ENCODE data around the gene HDAC8. TPM values are rescaled to one million over a fixed set of nuclear protein-coding genes. Genes with fewer than 3 reads are reported as not detected.
"Not testable (repeated sequence)": the region's sequence is repeated elsewhere in the genome, so short reads cannot be mapped to it uniquely, and the experiment has no call there.

HDAC8 gene
- total RNA-seq, 1 donor from 2014 or later: 25.6 TPM

GRCh38 chrX:72461766-72462165, 110.9 kb downstream of the HDAC8 start:
- peak in 1 of 2 donors; percentile 25 for DNase-seq (ENCODE audit: low read depth in 2 of 2)

DNA sequence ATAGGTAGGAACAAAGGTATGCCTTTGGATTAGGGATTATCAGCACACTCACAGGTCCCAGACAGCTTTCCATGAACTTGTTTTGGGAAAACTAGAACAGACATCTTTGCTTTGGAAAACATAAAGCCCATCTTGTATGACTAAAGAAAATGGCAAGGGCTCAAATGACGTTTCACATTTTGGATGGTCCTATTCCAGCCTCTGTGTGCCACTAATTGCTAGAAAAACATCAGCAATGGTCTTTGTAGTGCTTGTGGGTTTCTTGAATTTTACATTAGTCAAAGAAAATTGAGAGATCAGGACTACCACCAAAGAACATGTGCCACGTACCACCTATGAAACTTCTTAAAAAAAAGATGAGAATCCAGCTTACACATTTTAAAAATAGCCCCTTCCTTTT, 111.4 kb downstream of the HDAC8 start:
- DNase-seq (ENCODE audit: low read depth in 2 of 2): no peak

GRCh38 chrX:72460715-72461114, 111.9 kb downstream of the HDAC8 start:
- no peak for DNase-seq (ENCODE audit: low read depth in 2 of 2)

- not testable (repeated sequence) for DNase-seq (ENCODE audit: low read depth in 2 of 2)
Measured at GRCh38 chrX:72449034-72449433, 123.6 kb downstream of the HDAC8 start.

- DNase-seq (ENCODE audit: low read depth in 2 of 2): not testable (repeated sequence)
Measured at GRCh38 chrX:72440764-72441163, 131.9 kb downstream of the HDAC8 start.

DNA sequence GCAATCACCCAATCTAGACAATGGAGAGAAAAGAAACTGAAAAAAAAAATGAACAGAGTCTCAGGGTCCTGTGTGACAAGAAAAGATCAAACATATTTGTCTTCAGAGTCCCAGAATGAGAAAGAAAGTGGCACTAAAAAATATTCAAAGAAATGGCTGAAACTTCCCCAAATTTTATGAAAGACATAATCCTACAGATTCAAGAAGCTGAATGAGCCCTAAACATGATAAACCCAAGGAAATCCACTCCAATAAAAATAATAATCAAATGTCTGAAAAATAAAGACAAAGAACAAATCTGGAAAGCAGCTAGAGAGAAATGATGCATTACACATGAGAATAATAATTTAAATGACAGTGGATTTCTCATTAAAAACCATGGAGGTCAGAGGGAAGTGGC, 136.6 kb downstream of the HDAC8 start:
- no peak for DNase-seq (ENCODE audit: low read depth in 2 of 2)

DNA sequence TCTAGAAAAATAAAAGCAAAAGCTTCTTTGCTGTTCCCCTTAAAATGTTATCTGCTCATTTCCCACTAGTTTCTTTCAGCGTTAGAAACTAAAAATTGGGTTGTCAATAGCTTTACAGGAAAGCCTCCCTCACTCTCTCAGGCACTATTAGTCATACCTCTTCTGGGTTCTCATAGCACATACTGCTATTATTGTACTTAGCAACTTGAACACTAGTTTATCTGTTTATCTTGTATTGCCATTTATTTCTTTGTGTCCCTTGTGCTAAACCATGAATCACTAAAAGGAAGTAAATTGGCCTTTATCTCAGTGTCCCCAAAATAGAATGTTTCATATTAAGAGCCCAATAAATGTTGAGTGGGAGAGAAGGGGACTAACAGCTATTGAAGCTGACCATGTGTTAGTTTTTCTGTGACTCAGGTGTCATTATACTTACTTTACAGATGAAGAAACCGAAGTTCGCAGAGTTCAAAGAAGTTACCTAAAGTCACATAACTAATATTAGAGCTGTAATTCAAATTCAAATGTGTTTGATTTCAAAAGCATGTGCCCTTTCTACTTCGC, 142.2 kb downstream of the HDAC8 start:
- DNase-seq (ENCODE audit: low read depth in 2 of 2): peak in 1 of 2 donors; percentile 37

DNA sequence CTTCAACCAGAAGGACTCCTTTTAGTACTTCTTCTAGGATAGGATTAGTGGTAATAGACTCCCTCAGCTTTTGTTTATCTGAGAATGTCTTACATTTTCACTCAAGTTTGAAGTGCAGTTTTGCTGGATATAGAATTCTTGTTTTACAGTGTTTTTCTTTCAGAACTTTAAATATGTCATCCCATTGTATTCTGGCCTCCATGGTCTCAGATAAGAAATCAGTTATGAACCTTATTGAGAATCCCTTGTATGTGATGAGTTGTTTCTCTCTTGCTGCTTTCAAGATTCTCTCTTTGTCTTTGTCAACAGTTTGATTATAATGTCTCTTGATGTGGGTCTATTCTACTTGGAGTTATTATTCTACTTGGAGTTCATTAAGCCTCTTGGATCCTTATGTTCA, 150.8 kb downstream of the HDAC8 start:
- DNase-seq (ENCODE audit: low read depth in 2 of 2): no peak

GRCh38 chrX:72409993-72410392, 162.7 kb downstream of the HDAC8 start:
- peak; percentile 46 to 71 for DNase-seq (ENCODE audit: low read depth in 2 of 2)

GRCh38 chrX:72408885-72409284, 163.8 kb downstream of the HDAC8 start:
- DNase-seq (ENCODE audit: low read depth in 2 of 2): no peak

DNA sequence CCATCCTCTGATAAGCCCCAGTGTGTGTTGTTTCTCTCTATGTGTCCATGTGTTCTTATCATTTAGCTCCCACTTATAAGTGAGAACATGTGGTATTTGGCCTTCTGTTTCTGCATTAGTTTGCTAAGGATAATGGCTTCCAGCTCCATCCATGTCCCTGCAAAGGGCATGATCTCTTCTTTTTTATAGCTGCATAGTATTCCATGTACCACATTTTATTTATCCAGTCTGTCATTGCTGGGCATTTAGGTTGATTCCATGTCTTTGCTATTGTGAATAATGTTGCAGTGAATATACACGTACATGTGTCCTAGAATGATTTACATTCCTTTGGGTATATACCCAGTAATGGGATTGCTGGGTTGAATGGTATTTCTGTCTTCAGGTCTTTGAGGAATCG, 167.5 kb downstream of the HDAC8 start:
- DNase-seq (ENCODE audit: low read depth in 2 of 2): not testable (repeated sequence)

GRCh38 chrX:72402614-72403013, 170.0 kb downstream of the HDAC8 start:
- no peak for DNase-seq (ENCODE audit: low read depth in 2 of 2)

- no peak for DNase-seq (ENCODE audit: low read depth in 2 of 2)
Measured at GRCh38 chrX:72399816-72400215, 172.8 kb downstream of the HDAC8 start.

DNA sequence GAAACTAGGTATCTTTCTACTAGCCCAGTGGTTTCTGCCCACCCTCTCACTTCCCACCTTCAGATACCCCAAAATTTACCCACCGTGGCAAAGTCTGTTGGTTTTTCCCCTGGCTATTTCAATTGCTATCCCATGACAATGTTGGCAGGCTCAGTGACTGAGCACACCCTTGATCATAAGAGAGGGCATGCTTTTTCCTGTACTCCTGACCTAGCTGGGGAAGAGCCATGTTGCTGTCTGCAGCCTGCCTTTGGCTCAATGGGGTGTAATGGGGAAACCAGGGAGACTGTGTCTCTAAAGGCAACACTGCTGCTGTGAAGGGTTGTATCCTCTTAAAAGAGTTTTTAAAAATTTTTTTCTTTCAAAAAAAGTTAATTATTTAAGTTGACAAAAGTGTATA, 176.5 kb downstream of the HDAC8 start:
- DNase-seq (ENCODE audit: low read depth in 2 of 2): peak; percentile 9 to 76

- no peak for DNase-seq (ENCODE audit: low read depth in 2 of 2)
Measured at GRCh38 chrX:72395237-72395636, 177.4 kb downstream of the HDAC8 start.

GRCh38 chrX:72394518-72395170, 178.0 kb downstream of the HDAC8 start:
- no peak for DNase-seq (ENCODE audit: low read depth in 2 of 2)

DNA sequence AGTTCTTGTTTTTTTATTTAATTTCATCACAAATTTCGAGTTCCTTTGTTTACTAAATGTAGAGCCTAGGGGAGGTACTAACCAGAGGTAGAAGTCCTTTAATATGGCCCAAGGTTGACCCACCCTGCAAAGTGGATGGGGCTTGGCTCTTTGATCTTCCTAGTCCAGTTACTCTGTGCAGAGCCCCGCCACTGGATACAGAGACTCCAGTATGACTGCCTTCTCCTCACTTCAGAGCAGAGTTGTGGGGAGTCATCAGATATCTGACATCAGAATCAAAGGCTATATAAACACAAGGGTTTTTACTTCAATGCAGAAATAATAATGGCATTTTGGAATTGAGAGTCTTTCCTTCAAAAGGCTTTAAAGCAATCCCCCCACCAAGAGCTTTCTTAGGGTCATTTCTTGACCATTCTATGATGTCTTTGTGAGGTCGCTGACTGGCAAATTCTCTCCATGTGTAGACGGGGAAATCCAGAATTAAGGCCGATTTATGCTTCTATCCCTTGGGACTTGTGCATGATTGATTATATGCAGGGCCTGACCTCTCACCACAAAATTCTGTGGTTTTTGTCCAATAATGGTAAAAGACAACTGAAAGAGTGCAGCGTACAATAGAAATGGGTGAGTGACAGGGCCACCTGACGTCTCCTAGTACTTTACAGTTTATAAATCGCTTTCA, 178.7 kb downstream of the HDAC8 start:
- no peak for DNase-seq (ENCODE audit: low read depth in 2 of 2)

GRCh38 chrX:72392816-72393800, 179.5 kb downstream of the HDAC8 start:
- DNase-seq (ENCODE audit: low read depth in 2 of 2): no peak

DNA sequence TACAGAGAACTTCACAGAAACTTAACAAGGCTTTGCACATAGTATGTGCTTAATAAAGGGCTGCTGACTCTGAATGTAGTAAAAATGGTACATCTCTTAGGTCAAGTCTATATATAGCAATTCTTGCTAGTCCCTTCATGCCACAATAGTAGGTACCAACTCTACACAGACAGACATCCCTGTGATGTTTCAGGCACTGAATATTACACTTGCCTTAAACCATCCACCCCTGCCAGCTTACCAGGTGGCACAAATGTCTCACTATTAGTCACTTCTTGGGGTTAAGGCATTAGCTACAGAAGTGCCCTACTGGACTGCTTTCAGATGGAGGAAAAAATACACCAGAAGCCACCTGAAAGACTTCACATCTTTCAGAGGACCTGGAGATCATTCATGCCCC, 180.6 kb downstream of the HDAC8 start:
- no peak for DNase-seq (ENCODE audit: low read depth in 2 of 2)

DNA sequence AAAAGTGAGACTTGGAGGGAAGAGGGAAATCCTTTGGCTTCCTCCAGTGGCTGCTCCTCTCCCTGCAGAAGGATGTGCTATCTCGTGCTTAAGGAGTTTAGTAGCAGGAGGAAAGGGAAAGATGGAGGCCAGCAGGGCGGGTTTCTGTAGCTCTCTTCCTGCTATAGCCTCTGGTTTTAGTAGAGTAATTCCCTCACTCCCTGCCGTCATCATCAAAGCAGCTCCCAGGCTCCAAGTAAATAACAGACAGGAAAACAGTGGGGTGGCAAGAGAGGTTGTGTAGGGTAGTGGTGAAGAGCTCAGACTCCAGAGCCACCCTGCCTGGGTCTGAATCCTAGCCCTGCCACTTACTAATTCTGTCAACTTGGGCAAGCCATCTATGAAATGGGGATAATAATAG, 185.4 kb downstream of the HDAC8 start:
- no peak for DNase-seq (ENCODE audit: low read depth in 2 of 2)

- DNase-seq (ENCODE audit: low read depth in 2 of 2): peak in 1 of 2 donors; percentile 62
Measured at GRCh38 chrX:72382202-72382595, 190.4 kb downstream of the HDAC8 start.
